NCI-H446 (cell line): ENCODE results near the gene DNAAF8.
"Not testable (repeated sequence)": the region's sequence is repeated elsewhere in the genome, so short reads cannot be mapped to it uniquely, and the experiment has no call there.

Experiments used
- DNase-seq, 2 experiments: peaks; one replicate each; lab custom pipeline; 2025; lab: John Stamatoyannopoulos, UW

Gene DNAAF8

GRCh38 chr16:4723071-4723767 lies 11.1 kb upstream of the DNAAF8 start:
- DNase-seq: no peak

- DNase-seq: no peak
Observed at GRCh38 chr16:4724661-4725270, 9.6 kb upstream of the DNAAF8 start.

GRCh38 chr16:4726616-4727015 lies 7.7 kb upstream of the DNAAF8 start:
- no peak for DNase-seq

- no peak for DNase-seq
Observed at GRCh38 chr16:4728676-4729075, 5.7 kb upstream of the DNAAF8 start.

GRCh38 chr16:4729876-4730275 lies 4.5 kb upstream of the DNAAF8 start:
- DNase-seq: no peak

- DNase-seq: no peak
Observed at GRCh38 chr16:4733211-4733742, 1.1 kb upstream of the DNAAF8 start.

GRCh38 chr16:4733747-4734062 lies 632 bp upstream of the DNAAF8 start:
- DNase-seq: no peak

- DNase-seq: peak; percentile 60 to 83
Observed at GRCh38 chr16:4734730-4735535, 596 bp downstream of the DNAAF8 start.

- DNase-seq: no peak
Observed at GRCh38 chr16:4736546-4736945, 2.2 kb downstream of the DNAAF8 start.

GRCh38 chr16:4737545-4737944 lies 3.2 kb downstream of the DNAAF8 start:
- DNase-seq: no peak

- DNase-seq: not testable (repeated sequence)
Observed at GRCh38 chr16:4738370-4738769, 4.0 kb downstream of the DNAAF8 start.

GRCh38 chr16:4743226-4743878 lies 9.0 kb downstream of the DNAAF8 start:
- DNase-seq: no peak

- no peak for DNase-seq
Observed at GRCh38 chr16:4744555-4745273, 10.4 kb downstream of the DNAAF8 start.

GRCh38 chr16:4745274-4745569 lies 10.9 kb downstream of the DNAAF8 start:
- DNase-seq: no peak

GRCh38 chr16:4746215-4746614 lies 11.9 kb downstream of the DNAAF8 start:
- DNase-seq: no peak

GRCh38 chr16:4746991-4747574 lies 12.7 kb downstream of the DNAAF8 start:
- DNase-seq: no peak

- no peak for DNase-seq
Observed at GRCh38 chr16:4747906-4748681, 13.8 kb downstream of the DNAAF8 start.

- no peak for DNase-seq
Observed at GRCh38 chr16:4748682-4749411, 14.5 kb downstream of the DNAAF8 start.

GRCh38 chr16:4749700-4750257 lies 15.4 kb downstream of the DNAAF8 start:
- no peak for DNase-seq

GRCh38 chr16:4750896-4751295 lies 16.6 kb downstream of the DNAAF8 start:
- DNase-seq: no peak
